GM12878 (cell line): Measurements from ENCODE around the gene DGKB. TPM values are rescaled to one million over a fixed set of nuclear protein-coding genes. Genes with fewer than 3 reads are reported as not detected.

Experiments used
- ATAC-seq: fragments of 200-7000 bp; cut with Tn5 transposase; 3 replicates; pipeline ENCODE4 v1.9.1; 2020; ENCODE audit warnings: mild to moderate bottlenecking, moderate library complexity
- BruUV-seq: library from RNA; stranded (reverse); fragments of 400-500 nt; replicated peaks from 2 replicates; lab custom pipeline; 2021; lab: Mats Ljungman, UMichigan
- CTCF ChIA-PET: fragments of 300-600 bp; sonication (Branson Sonifier 250); formaldehyde crosslinking; extraction: SDS; loops from one replicate; lab custom pipeline; 2021; ENCODE audit warnings: inconsistent platforms; lab: Yijun Ruan, JAX
- POLR2A ChIA-PET: fragments of 350-600 bp; formaldehyde crosslinking; extraction: SDS; loops from one replicate; lab custom pipeline; 2021; ENCODE audit warnings: inconsistent platforms; lab: Charles Lee
- RAD21 ChIA-PET: fragments of 300-600 bp; sonication (Branson Sonifier 250); formaldehyde crosslinking; loops from one replicate; lab custom pipeline; 2023; ENCODE audit warnings: antibody characterized with exemption; ENCODE audit not compliant: unreplicated experiment; lab: Charles Lee
- SMC1A ChIA-PET: fragments of 300-600 bp; sonication (Branson Sonifier 250); formaldehyde crosslinking; loops from one replicate; lab custom pipeline; 2023; ENCODE audit not compliant: unreplicated experiment, uncharacterized antibody; lab: Charles Lee
- DNase-seq: peaks from one replicate; pipeline ENCODE4 v3.0.0-alpha.2; 2011; ENCODE audit warnings: low read depth, low spot score
- FAIRE-seq: peaks from 3 replicates; lab custom pipeline; 2011; peaks lifted over from hg19 to GRCh38; lab: Jason Lieb, UNC
- H2AFZ ChIP-seq: 2 replicates; pipeline ENCODE4 v1.6.0; 2011; ENCODE audit warnings: low read depth, low read length, control low read depth; ENCODE audit not compliant: control insufficient read depth
- H3K27ac ChIP-seq: 2 replicates; pipeline ENCODE4 v1.5.1; 2011; ENCODE audit warnings: control low read depth; ENCODE audit not compliant: control insufficient read depth, insufficient read depth
- H3K27me3 ChIP-seq, 2 experiments: replicated peaks in 1 of 2; 2 replicates each; pipeline versions ENCODE4 v1.6.0 to v1.6.1; 2011; ENCODE audit warnings: low read length in 1 of 2; ENCODE audit not compliant: control insufficient read depth in 2 of 2, insufficient read depth in 2 of 2
- H3K36me3 ChIP-seq, 2 experiments: 2 replicates each; pipeline ENCODE4 v1.5.1; 2011; ENCODE audit warnings: low read length in 1 of 2; ENCODE audit not compliant: control insufficient read depth in 2 of 2, insufficient read depth in 2 of 2
- H3K4me1 ChIP-seq: 2 replicates; pipeline ENCODE4 v1.6.1; 2011; ENCODE audit warnings: mild to moderate bottlenecking, low read length, moderate library complexity, mixed read lengths; ENCODE audit not compliant: control insufficient read depth, insufficient read depth
- H3K4me2 ChIP-seq: 2 replicates; pipeline ENCODE4 v1.6.0; 2011; ENCODE audit warnings: control low read depth; ENCODE audit not compliant: control insufficient read depth, insufficient read depth
- H3K4me3 ChIP-seq: fragments of 200-600 bp; sonication (generic); 2 replicates; pipeline ENCODE4 v1.5.1; 2016
- H3K79me2 ChIP-seq: 2 replicates; pipeline ENCODE4 v1.6.0; 2011; ENCODE audit warnings: low read length; ENCODE audit not compliant: control insufficient read depth, insufficient read depth
- H3K9ac ChIP-seq: 2 replicates; pipeline ENCODE4 v1.8.0; 2011; ENCODE audit warnings: low read length, control low read depth, mixed read lengths; ENCODE audit not compliant: control insufficient read depth, insufficient read depth
- H3K9me3 ChIP-seq: replicated peaks from 3 replicates; pipeline ENCODE4 v1.5.1; 2011; ENCODE audit warnings: mild to moderate bottlenecking, low read length; ENCODE audit not compliant: control insufficient read depth, insufficient read depth
- H4K20me1 ChIP-seq: 2 replicates; pipeline ENCODE4 v1.6.0; 2011; ENCODE audit not compliant: control insufficient read depth, insufficient read depth
- BCLAF1 ChIP-seq: fragments of 450-650 bp; IDR thresholded peaks from 2 replicates; pipeline ENCODE4 v1.6.1; 2017; ENCODE audit warnings: antibody characterized with exemption, mild to moderate bottlenecking, moderate library complexity
- BHLHE40 ChIP-seq, 2 experiments: fragments of 450-650 bp in 1 of 2; IDR thresholded peaks; 2 replicates each; pipeline ENCODE4 v1.6.1; 2011 to 2017; ENCODE audit warnings: low read depth in 2 of 2, borderline replicate concordance in 1 of 2, improper control_type of control experiment in 1 of 2, low read length in 1 of 2, mild to moderate bottlenecking in 1 of 2
- CREM ChIP-seq: IDR thresholded peaks from 2 replicates; pipeline ENCODE4 v1.6.1; 2014; ENCODE audit warnings: antibody characterized with exemption, low read depth
- CTCF ChIP-seq, 3 experiments: IDR thresholded peaks in 2 of 3; conservative IDR thresholded peaks in 1 of 3; 2 replicates each; pipeline ENCODE4 v1.5.1; 2011; ENCODE audit warnings: low read depth in 3 of 3, low read length in 3 of 3, mild to moderate bottlenecking in 3 of 3, control low read depth in 2 of 3, moderate library complexity in 2 of 3, inconsistent platforms in 1 of 3, mixed read lengths in 1 of 3; ENCODE audit not compliant: control insufficient read depth in 2 of 3, insufficient read depth in 1 of 3; ENCODE audit errors: extremely low read depth in 1 of 3
- GATAD2B ChIP-seq: fragments of 450-650 bp; conservative IDR thresholded peaks from 2 replicates; pipeline ENCODE4 v1.6.1; 2017; ENCODE audit warnings: low read depth, mild to moderate bottlenecking, moderate library complexity
- HDAC6 ChIP-seq: fragments of 200-600 bp; sonication (generic); IDR thresholded peaks from one replicate; pipeline ENCODE4 v1.8.0; 2017; ENCODE audit warnings: antibody characterized with exemption; ENCODE audit not compliant: unreplicated experiment
- MYB ChIP-seq: fragments of 150-350 bp; IDR thresholded peaks from 2 replicates; pipeline ENCODE4 v1.6.1; 2014; ENCODE audit warnings: mild to moderate bottlenecking, low read depth, low read length, borderline replicate concordance
- NFXL1 ChIP-seq: fragments of 450-650 bp; IDR thresholded peaks from 2 replicates; pipeline ENCODE4 v1.6.1; 2017; ENCODE audit warnings: antibody characterized with exemption, mild to moderate bottlenecking, borderline replicate concordance
- POU2F2 ChIP-seq: IDR thresholded peaks from 3 replicates; pipeline ENCODE4 v1.6.1; 2011; ENCODE audit warnings: low read depth, mild to moderate bottlenecking, low read length, borderline replicate concordance
- RB1 ChIP-seq: fragments of 450-650 bp; formaldehyde crosslinking; IDR thresholded peaks from 2 replicates; pipeline ENCODE4 v1.6.1; 2017; ENCODE audit warnings: mild to moderate bottlenecking, borderline replicate concordance
- SIX5 ChIP-seq: IDR thresholded peaks from 2 replicates; pipeline ENCODE4 v1.6.1; 2011; ENCODE audit warnings: mild to moderate bottlenecking, low read depth, low read length, moderate library complexity; ENCODE audit not compliant: severe bottlenecking
- WRNIP1 ChIP-seq: IDR thresholded peaks from 2 replicates; pipeline ENCODE4 v1.6.1; 2011; ENCODE audit warnings: low read depth, low read length, improper control_type of control experiment, borderline replicate concordance
- ZNF24 ChIP-seq: fragments of 450-650 bp; IDR thresholded peaks from 2 replicates; pipeline ENCODE4 v1.6.1; 2017; ENCODE audit warnings: antibody characterized with exemption, mild to moderate bottlenecking
- ZNF274 ChIP-seq: IDR thresholded peaks from one replicate; pipeline ENCODE4 v1.8.0; 2011; ENCODE audit not compliant: insufficient read length, insufficient read depth
- in situ Hi-C: fragments of 300-500 bp; cut with MboI; formaldehyde crosslinking; loops from 9 replicates; pipeline ENCODE4 v1.14.3; 2018; ENCODE audit warnings: mixed read lengths
- intact Hi-C: fragments of 100-400 bp; cut with micrococcal nuclease; formaldehyde crosslinking; loops from one replicate; pipeline ENCODE4 v1.14.2; 2022; ENCODE audit not compliant: unreplicated experiment
- polyA plus RNA-seq, 11 experiments: library from polyadenylated mRNA; depleted of rRNA in 4 of 11; unstranded in 6 of 11; stranded (reverse) in 5 of 11; fragments of >200 nt; fragmentation: Nextera tagmentation in 4 of 11; fragmentation: Illumina TruSeq in 1 of 11; extraction: Ambion mirVana in 4 of 11; extraction: Trizol in 1 of 11; gene quantifications; 1 replicate in 1 of 11; 2 replicates in 10 of 11; pipeline versions ENCODE4 v1.2.1 to v1.2.3, GENCODE V29; 2011 to 2016; ENCODE audit warnings: inconsistent platforms in 2 of 11, missing spikeins in 2 of 11, low read depth in 1 of 11
- total RNA-seq, 4 experiments: library from RNA; depleted of rRNA in 3 of 4; stranded (reverse); fragments of >200 nt in 3 of 4; fragmentation: Illumina TruSeq in 1 of 4; extraction: Trizol in 1 of 4; gene quantifications; 2 replicates each; pipeline versions ENCODE4 v1.2.1 to v1.2.3, GENCODE V29; 2013 to 2021
- TF ChIP-seq, protein P1 (sequence below): fragments of 450-650 bp; IDR thresholded peaks from 2 replicates; pipeline ENCODE4 v1.6.1; 2016; ENCODE audit warnings: mild to moderate bottlenecking

The DGKB gene
- total and polyA plus RNA-seq, 10 of the 15 experiments (the other 5 are each of a cell fraction or from before 2014, with no cell fraction given): 0.02 to 0.10 (median 0.04) TPM; not detected in 6

DNA sequence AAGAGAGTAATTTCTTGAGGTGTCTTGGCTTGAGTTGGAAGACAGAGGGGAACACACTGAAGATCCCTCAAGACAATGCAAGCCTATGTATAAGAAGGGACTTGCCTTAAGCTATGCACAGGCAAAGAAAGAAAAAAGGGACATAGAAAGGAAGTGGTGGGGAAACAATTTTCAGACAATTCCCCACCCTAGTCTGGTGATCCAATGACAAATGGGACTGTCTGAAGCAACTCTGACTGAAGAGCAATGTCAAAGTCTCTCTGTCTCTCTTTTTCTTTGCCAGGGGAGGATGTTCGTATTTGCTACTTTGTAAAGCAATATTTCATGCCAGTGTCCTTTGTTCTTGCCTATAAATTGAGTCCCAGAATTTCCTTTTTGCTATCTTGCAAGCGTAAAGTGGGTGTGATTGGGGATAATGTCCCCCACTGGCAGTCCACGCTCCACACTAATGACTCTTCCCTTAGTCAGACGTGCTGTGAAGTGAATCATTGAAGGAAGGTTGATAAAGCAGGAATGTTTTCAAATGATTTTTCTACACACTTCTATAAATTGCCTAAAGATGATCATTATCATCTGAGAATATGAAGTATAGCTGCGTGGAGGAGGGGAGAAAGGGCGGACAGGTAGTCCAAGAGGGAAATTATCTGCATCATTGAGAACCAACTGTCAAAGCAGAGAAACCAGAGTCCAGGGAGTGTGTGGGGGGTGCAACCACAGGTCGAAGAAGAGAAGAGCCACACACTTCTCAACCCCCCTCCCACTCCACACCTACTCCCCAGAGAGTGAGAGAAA, 669.3 kb downstream of the DGKB start (continued):
- no peak for TF ChIP-seq HDAC6
- no peak for TF ChIP-seq BHLHE40 (IDR thresholded peaks at IDR 0.05; ENCODE audit: borderline replicate concordance in 1 of 2, low read depth in 2 of 2, low read length in 1 of 2)

GRCh38 chr7:14229047-14229446, 673.5 kb downstream of the DGKB start:
- no peak for ATAC-seq
- no peaks in the 10 kb centered on the region for H3K4me1 ChIP-seq
- no peak for FAIRE-seq
- no peak overlapping the region for H3K9ac ChIP-seq
- no peak overlapping the region for H3K27ac ChIP-seq
- in situ Hi-C loops: no loop called here
- ChIA-PET POLR2A (no interaction called here), SMC1A (no interaction called here), RAD21 (no interaction called here), CTCF (no interaction called here)
- intact Hi-C loops: no loop called here
- H4K20me1 ChIP-seq: no peaks in the 10 kb centered on the region
- no TSS peak for BruUV-seq
- no peak overlapping the region for H3K4me2 ChIP-seq
- H3K4me3 ChIP-seq: no peak overlapping the region
- no peaks in the 10 kb centered on the region for H3K36me3 ChIP-seq
- no peaks in the 10 kb centered on the region for H3K79me2 ChIP-seq
- no peaks in the 10 kb centered on the region for H3K27me3 ChIP-seq
- no peak for DNase-seq
- no peak overlapping the region for H2AFZ ChIP-seq
- H3K9me3 ChIP-seq: no peaks in the 10 kb centered on the region
- no peak for TF ChIP-seq CTCF (IDR thresholded peaks at IDR 0.05 in 2 of 3, conservative IDR thresholded peaks at IDR 0.05 in 1 of 3; ENCODE audit: control insufficient read depth in 2 of 3, extremely low read depth in 1 of 3, insufficient read depth in 1 of 3, low read depth in 3 of 3, low read length in 3 of 3)
- TF ChIP-seq RB1: no peak
- no peak for TF ChIP-seq WRNIP1
- TF ChIP-seq HDAC6: no peak
- TF ChIP-seq ZNF274: no peak
- TF ChIP-seq MYB: no peak
- no peak for TF ChIP-seq BCLAF1
- no peak for TF ChIP-seq NFXL1
- no peak for TF ChIP-seq CREM
- no peak for TF ChIP-seq ZNF24
- no peak for TF ChIP-seq GATAD2B
- TF ChIP-seq POU2F2: no peak
- TF ChIP-seq, protein P1, sequence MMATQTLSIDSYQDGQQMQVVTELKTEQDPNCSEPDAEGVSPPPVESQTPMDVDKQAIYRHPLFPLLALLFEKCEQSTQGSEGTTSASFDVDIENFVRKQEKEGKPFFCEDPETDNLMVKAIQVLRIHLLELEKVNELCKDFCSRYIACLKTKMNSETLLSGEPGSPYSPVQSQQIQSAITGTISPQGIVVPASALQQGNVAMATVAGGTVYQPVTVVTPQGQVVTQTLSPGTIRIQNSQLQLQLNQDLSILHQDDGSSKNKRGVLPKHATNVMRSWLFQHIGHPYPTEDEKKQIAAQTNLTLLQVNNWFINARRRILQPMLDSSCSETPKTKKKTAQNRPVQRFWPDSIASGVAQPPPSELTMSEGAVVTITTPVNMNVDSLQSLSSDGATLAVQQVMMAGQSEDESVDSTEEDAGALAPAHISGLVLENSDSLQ: no peak
- no peak for TF ChIP-seq SIX5
